DND-41 (cell line): ENCODE results near the gene NTRK1.

Experiments
- CTCF ChIP-seq: IDR thresholded peaks from 2 replicates; pipeline ENCODE4 v1.5.1; 2012; ENCODE audit warnings: borderline replicate concordance, low read length, moderate library complexity, mild to moderate bottlenecking; ENCODE audit not compliant: poor library complexity, severe bottlenecking; ENCODE audit errors: extremely low read depth
- EZH2 ChIP-seq: IDR thresholded peaks from 3 replicates; pipeline ENCODE4 v1.6.1; 2012; ENCODE audit warnings: borderline replicate concordance, low read depth, mild to moderate bottlenecking, moderate library complexity, low read length, inconsistent platforms; ENCODE audit not compliant: severe bottlenecking

GRCh38 chr1:156908541-156908940 lies 47.9 kb downstream of the NTRK1 start:
- TF ChIP-seq CTCF (no peak), EZH2 (no peak)
